Gastrocnemius medialis (tissue), 4 donors: ENCODE data around the gene GRM5. TPM values are rescaled to one million over a fixed set of nuclear protein-coding genes. Genes with fewer than 3 reads are reported as not detected.

Experiments
- ATAC-seq, 2 donors: fragments of 150-250 bp; one replicate each; pipeline ENCODE4 v1.9.1; 2016
- DNase-seq, 2 donors: peaks; one replicate each; pipeline ENCODE4 v3.0.0-alpha.2; 2019
- H3K27ac ChIP-seq, 4 donors: fragments of 200-600 bp; sonication (generic); 1 replicate in 1 of 4; 2 replicates in 3 of 4; pipeline ENCODE4 v1.5.1; 2016 to 2018; ENCODE audit warnings: mild to moderate bottlenecking in 2 of 4, moderate library complexity in 1 of 4
- H3K27me3 ChIP-seq, 3 donors: fragments of 200-600 bp; sonication (generic) in 2 of 3; 1 replicate in 1 of 3; 2 replicates in 2 of 3; pipeline versions ENCODE4 v1.5.1 to v1.6.0; 2016 to 2019; ENCODE audit warnings: mild to moderate bottlenecking in 1 of 3, moderate library complexity in 1 of 3
- H3K36me3 ChIP-seq, 2 donors: fragments of 200-600 bp; sonication (generic) in 1 of 2; one replicate each; pipeline ENCODE4 v1.5.1; 2017 to 2018
- H3K4me1 ChIP-seq, 2 donors: fragments of 200-600 bp; sonication (generic) in 1 of 2; one replicate each; pipeline ENCODE4 v1.5.1; 2016 to 2017; ENCODE audit warnings: mild to moderate bottlenecking in 2 of 2
- H3K4me3 ChIP-seq, 4 donors: fragments of 200-600 bp; sonication (generic) in 3 of 4; 1 replicate in 1 of 4; 2 replicates in 3 of 4; pipeline ENCODE4 v1.5.1; 2016 to 2019; ENCODE audit warnings: mild to moderate bottlenecking in 2 of 4
- H3K9me3 ChIP-seq, 3 donors: fragments of 200-600 bp; sonication (generic) in 2 of 3; 1 replicate in 1 of 3; 2 replicates in 2 of 3; pipeline ENCODE4 v1.5.1; 2016 to 2019
- POLR2A ChIP-seq, 2 donors: fragments of 450-650 bp; IDR thresholded peaks; one replicate each; pipeline ENCODE4 v1.6.1; 2017; ENCODE audit warnings: antibody characterized with exemption in 2 of 2, mild to moderate bottlenecking in 2 of 2, moderate library complexity in 2 of 2
- in situ Hi-C, 4 donors: fragments of 200-750 bp; cut with MboI; loops; one replicate each; pipeline versions ENCODE4 v1.15.0 to v1.8.0; 2017; ENCODE audit warnings: low sequenced_read_pairs in 4 of 4
- intact Hi-C: fragments of 100-400 bp; cut with DNase I; formaldehyde crosslinking; loops from one replicate; pipeline ENCODE4 v1.15.1; 2023; ENCODE audit warnings: low total_unique reads
- total RNA-seq, 4 donors: library from RNA; depleted of rRNA; stranded (reverse); fragments of >200 nt; gene quantifications; one replicate each; pipeline versions ENCODE4 v1.1.0 to v1.2.3, GENCODE V29; 2016
- TF ChIP-seq, protein P1 (sequence below), 5 experiments: fragments of 450-650 bp in 3 of 5; fragments of 200-600 bp in 2 of 5; sonication (generic) in 2 of 5; IDR thresholded peaks in 4 of 5; conservative IDR thresholded peaks in 1 of 5; 1 replicate in 4 of 5; 2 replicates in 1 of 5; pipeline ENCODE4 v1.5.1; 2016 to 2019; ENCODE audit warnings: antibody characterized with exemption in 5 of 5, mild to moderate bottlenecking in 3 of 5, moderate library complexity in 3 of 5

GRM5 gene
- total RNA-seq, 4 donors from 2014 or later = not detected

- Histone ChIP-seq H3K27ac (no peak overlapping the region), H3K27me3 (no peaks in the 10 kb centered on the region), H3K9me3 (no peaks in the 10 kb centered on the region), H3K36me3 (no peaks in the 10 kb centered on the region), H3K4me1 (no peaks in the 10 kb centered on the region), H3K4me3 (no peak overlapping the region)
- in situ Hi-C loops (no loop called here), intact Hi-C loops (no loop called here)
- TF ChIP-seq, protein P1, sequence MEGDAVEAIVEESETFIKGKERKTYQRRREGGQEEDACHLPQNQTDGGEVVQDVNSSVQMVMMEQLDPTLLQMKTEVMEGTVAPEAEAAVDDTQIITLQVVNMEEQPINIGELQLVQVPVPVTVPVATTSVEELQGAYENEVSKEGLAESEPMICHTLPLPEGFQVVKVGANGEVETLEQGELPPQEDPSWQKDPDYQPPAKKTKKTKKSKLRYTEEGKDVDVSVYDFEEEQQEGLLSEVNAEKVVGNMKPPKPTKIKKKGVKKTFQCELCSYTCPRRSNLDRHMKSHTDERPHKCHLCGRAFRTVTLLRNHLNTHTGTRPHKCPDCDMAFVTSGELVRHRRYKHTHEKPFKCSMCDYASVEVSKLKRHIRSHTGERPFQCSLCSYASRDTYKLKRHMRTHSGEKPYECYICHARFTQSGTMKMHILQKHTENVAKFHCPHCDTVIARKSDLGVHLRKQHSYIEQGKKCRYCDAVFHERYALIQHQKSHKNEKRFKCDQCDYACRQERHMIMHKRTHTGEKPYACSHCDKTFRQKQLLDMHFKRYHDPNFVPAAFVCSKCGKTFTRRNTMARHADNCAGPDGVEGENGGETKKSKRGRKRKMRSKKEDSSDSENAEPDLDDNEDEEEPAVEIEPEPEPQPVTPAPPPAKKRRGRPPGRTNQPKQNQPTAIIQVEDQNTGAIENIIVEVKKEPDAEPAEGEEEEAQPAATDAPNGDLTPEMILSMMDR (IDR thresholded peaks at IDR 0.05 in 4 of 5, conservative IDR thresholded peaks at IDR 0.05 in 1 of 5) = no peak
- TF ChIP-seq POLR2A (IDR thresholded peaks at IDR 0.05) = no peak
- no peak for ATAC-seq
- no peak for DNase-seq
Measured at GRCh38 chr11:88623531-88623930, 442.3 kb downstream of the GRM5 start.

DNA sequence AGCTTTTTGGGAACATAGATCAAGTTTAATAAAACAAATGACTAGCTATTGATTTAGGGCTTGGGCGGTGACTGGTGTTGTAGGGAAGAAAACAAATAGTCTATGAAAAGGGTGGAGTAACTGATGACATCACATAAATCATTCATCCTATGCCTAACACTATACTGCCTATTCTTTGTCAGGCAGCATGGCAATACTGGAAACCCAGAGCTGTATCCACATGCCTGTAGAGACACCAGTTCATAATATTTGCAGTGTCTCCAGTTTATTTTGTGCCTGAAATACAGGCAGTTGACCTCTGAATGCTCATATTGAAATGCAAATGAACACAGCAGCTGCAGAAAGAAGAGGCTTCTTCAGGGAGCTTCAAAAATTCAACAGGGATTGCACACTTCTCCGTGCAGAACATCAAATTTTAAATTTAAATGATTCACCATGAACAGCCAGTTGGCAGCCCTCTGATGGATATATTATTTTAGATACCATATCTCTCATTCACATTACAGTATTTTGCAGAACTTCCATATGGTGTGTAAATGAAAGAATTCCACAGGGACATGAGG, 445.1 kb downstream of the GRM5 start:
- intact Hi-C loops = no loop called here
- TF ChIP-seq POLR2A (IDR thresholded peaks at IDR 0.05) = no peak
- TF ChIP-seq, protein P1 (IDR thresholded peaks at IDR 0.05 in 4 of 5, conservative IDR thresholded peaks at IDR 0.05 in 1 of 5) = no peak
- no peak for DNase-seq
- H3K4me1 ChIP-seq = no peaks in the 10 kb centered on the region
- ATAC-seq = no peak
- no peak overlapping the region for H3K27ac ChIP-seq
- H3K9me3 ChIP-seq = no peaks in the 10 kb centered on the region
- no peaks in the 10 kb centered on the region for H3K27me3 ChIP-seq
- in situ Hi-C loops = no loop called here
- H3K4me3 ChIP-seq = no peak overlapping the region
- no peaks in the 10 kb centered on the region for H3K36me3 ChIP-seq

DNA sequence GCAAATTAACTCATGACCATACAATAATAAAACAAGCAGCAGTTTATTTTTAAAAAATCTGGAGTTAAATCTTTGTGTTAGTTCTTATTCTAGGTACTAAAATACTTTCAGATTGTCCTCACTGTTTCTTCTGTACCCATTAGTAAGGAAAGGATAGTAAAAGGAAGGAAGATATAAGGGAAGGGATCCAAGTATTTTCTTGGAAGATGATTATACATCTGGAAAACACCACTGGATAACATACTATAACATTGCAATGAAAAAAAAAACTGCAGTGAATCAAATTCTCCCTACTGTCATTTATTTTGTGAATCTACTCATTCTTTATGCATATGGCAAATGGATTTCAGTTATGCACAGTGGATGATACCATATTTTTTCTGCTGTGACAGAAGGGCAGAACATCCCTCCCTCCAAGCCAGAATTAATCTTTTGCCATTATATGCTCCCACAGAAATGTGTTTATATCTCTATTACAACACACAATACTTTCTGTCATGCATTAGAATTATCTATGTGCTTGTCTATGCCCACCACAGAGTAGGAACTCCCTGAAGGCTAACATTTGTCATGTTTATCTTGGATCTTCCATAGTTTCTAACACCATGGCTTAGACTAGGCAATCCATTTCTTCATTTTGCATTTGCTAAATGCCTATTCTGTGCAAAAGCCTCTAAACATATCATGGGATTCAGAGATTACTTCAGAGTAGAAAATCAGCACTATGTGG, 446.0 kb downstream of the GRM5 start:
- intact Hi-C loops = no loop called here
- Histone ChIP-seq H3K27me3 (no peaks in the 10 kb centered on the region), H3K27ac (no peak overlapping the region), H3K36me3 (no peaks in the 10 kb centered on the region), H3K9me3 (no peaks in the 10 kb centered on the region), H3K4me3 (no peak overlapping the region), H3K4me1 (no peaks in the 10 kb centered on the region)
- DNase-seq (no peak), ATAC-seq (no peak)
- in situ Hi-C loops = no loop called here
- TF ChIP-seq, protein P1 (IDR thresholded peaks at IDR 0.05 in 4 of 5, conservative IDR thresholded peaks at IDR 0.05 in 1 of 5) = no peak
- TF ChIP-seq POLR2A (IDR thresholded peaks at IDR 0.05) = no peak

GRCh38 chr11:88619071-88619425, 446.7 kb downstream of the GRM5 start:
- Histone ChIP-seq H3K4me3 (no peak overlapping the region), H3K4me1 (no peaks in the 10 kb centered on the region), H3K27ac (no peak overlapping the region), H3K27me3 (no peaks in the 10 kb centered on the region), H3K36me3 (no peaks in the 10 kb centered on the region), H3K9me3 (no peaks in the 10 kb centered on the region)
- no peak for ATAC-seq
- no peak for DNase-seq
- TF ChIP-seq, protein P1 (IDR thresholded peaks at IDR 0.05 in 4 of 5, conservative IDR thresholded peaks at IDR 0.05 in 1 of 5) = no peak
- no peak for TF ChIP-seq POLR2A (IDR thresholded peaks at IDR 0.05)
- in situ Hi-C loops = no loop called here
- intact Hi-C loops = no loop called here
